H1 (cell line): ENCODE results near the gene E2F2. TPM values are rescaled to one million over a fixed set of nuclear protein-coding genes. Genes with fewer than 3 reads are reported as not detected.

Source experiments
- CTCF ChIA-PET: fragments of 300-600 bp; sonication (Branson Sonifier 250); formaldehyde crosslinking; loops from one replicate; lab custom pipeline; 2021; ENCODE audit not compliant: partially characterized antibody; lab: Charles Lee
- POLR2A ChIA-PET: fragments of 300-600 bp; sonication (Branson Sonifier 250); formaldehyde crosslinking; loops from one replicate; lab custom pipeline; 2021; ENCODE audit warnings: inconsistent platforms; ENCODE audit not compliant: partially characterized antibody; lab: Charles Lee
- DNase-seq, 2 experiments: peaks; one replicate each; pipeline versions ENCODE4 v3.0.0 to v3.0.0-alpha.2; 2010 to 2022; ENCODE audit warnings: low spot score in 2 of 2, low read depth in 1 of 2, mixed read lengths in 1 of 2
- FAIRE-seq: peaks from 2 replicates; lab custom pipeline; 2011; peaks lifted over from hg19 to GRCh38; lab: Jason Lieb, UNC
- H2AFZ ChIP-seq: 2 replicates; pipeline ENCODE4 v1.8.1; 2012; ENCODE audit warnings: low read length, inconsistent platforms
- H2AK5ac ChIP-seq: 2 replicates; pipeline ENCODE4 v1.6.1; 2013; ENCODE audit warnings: low read depth, low read length
- H2BK120ac ChIP-seq: replicated peaks from 2 replicates; pipeline ENCODE3; 2013; ENCODE audit warnings: low read depth, low read length, inconsistent platforms
- H2BK12ac ChIP-seq: 2 replicates; pipeline ENCODE4 v1.6.1; 2013; ENCODE audit warnings: low read depth, low read length
- H2BK15ac ChIP-seq: 2 replicates; pipeline ENCODE4 v1.6.1; 2013; ENCODE audit warnings: low read length
- H2BK20ac ChIP-seq: 2 replicates; pipeline ENCODE4 v1.6.1; 2013; ENCODE audit warnings: low read length
- H2BK5ac ChIP-seq: 2 replicates; pipeline ENCODE4 v1.6.1; 2013; ENCODE audit warnings: low read depth, low read length
- H3K14ac ChIP-seq: 2 replicates; pipeline ENCODE4 v1.6.1; 2013; ENCODE audit warnings: inconsistent platforms; ENCODE audit not compliant: insufficient read length
- H3K18ac ChIP-seq: 2 replicates; pipeline ENCODE4 v1.6.1; 2013; ENCODE audit warnings: low read length; ENCODE audit errors: extremely low read depth
- H3K23ac ChIP-seq: 2 replicates; pipeline ENCODE4 v1.6.1; 2013; ENCODE audit warnings: inconsistent platforms; ENCODE audit not compliant: insufficient read length
- H3K23me2 ChIP-seq: 2 replicates; pipeline ENCODE4 v1.6.1; 2013; ENCODE audit warnings: low read depth, low read length
- H3K27ac ChIP-seq: 2 replicates; pipeline ENCODE4 v1.6.1; 2011; ENCODE audit warnings: low read depth, low read length, inconsistent platforms
- H3K27me3 ChIP-seq, 4 experiments: replicated peaks in 1 of 4; 1 replicate in 1 of 4; 2 replicates in 3 of 4; pipeline versions ENCODE4 v1.6.1 to v1.8.1; 2011 to 2013; ENCODE audit warnings: low read length in 3 of 4, mild to moderate bottlenecking in 3 of 4, inconsistent platforms in 2 of 4, mixed read lengths in 2 of 4, moderate library complexity in 1 of 4; ENCODE audit not compliant: control insufficient read depth in 3 of 4, insufficient read depth in 3 of 4; ENCODE audit errors: extremely low read depth in 1 of 4
- H3K36me3 ChIP-seq, 4 experiments: 2 replicates each; pipeline versions ENCODE4 v1.6.1 to v1.8.1; 2011 to 2013; ENCODE audit warnings: mild to moderate bottlenecking in 4 of 4, low read length in 3 of 4, moderate library complexity in 2 of 4, control low read depth in 1 of 4, inconsistent platforms in 1 of 4; ENCODE audit not compliant: insufficient read depth in 4 of 4, control insufficient read depth in 2 of 4
- H3K4ac ChIP-seq: replicated peaks from 2 replicates; pipeline ENCODE3; 2013; ENCODE audit warnings: low read length, low read depth, mixed read lengths, inconsistent platforms; ENCODE audit not compliant: insufficient read length
- H3K4me1 ChIP-seq, 4 experiments: replicated peaks in 1 of 4; 1 replicate in 1 of 4; 2 replicates in 3 of 4; pipeline versions ENCODE4 v1.6.1 to v1.8.1; 2011 to 2013; ENCODE audit warnings: low read length in 3 of 4, inconsistent platforms in 2 of 4, mixed read lengths in 1 of 4; ENCODE audit not compliant: insufficient read depth in 4 of 4, control insufficient read depth in 3 of 4
- H3K4me2 ChIP-seq, 2 experiments: 2 replicates each; pipeline versions ENCODE4 v1.6.1 to v1.8.1; 2011 to 2013; ENCODE audit warnings: low read depth in 2 of 2, low read length in 2 of 2, control low read depth in 1 of 2, inconsistent platforms in 1 of 2, mild to moderate bottlenecking in 1 of 2; ENCODE audit not compliant: insufficient read depth in 1 of 2
- H3K4me3 ChIP-seq, 4 experiments: fragments of 200-600, 300-600 bp in 1 of 4; sonication (generic), shearing (Covaris generic), sonication (Bioruptor Twin) in 1 of 4; 2 replicates each; pipeline versions ENCODE4 v1.5.1 to v1.8.1; 2011 to 2016; ENCODE audit warnings: low read length in 4 of 4, low read depth in 3 of 4, control low read depth in 2 of 4, inconsistent platforms in 2 of 4, mild to moderate bottlenecking in 2 of 4, mixed read lengths in 1 of 4, moderate library complexity in 1 of 4; ENCODE audit not compliant: insufficient read depth in 2 of 4; ENCODE audit errors: extremely low read depth in 1 of 4
- H3K56ac ChIP-seq: replicated peaks from 2 replicates; pipeline ENCODE3; 2013; ENCODE audit warnings: low read depth, mild to moderate bottlenecking, mixed read lengths, low read length, inconsistent platforms; ENCODE audit not compliant: insufficient read length
- H3K79me1 ChIP-seq: 2 replicates; pipeline ENCODE4 v1.6.1; 2013; ENCODE audit warnings: low read depth, low read length, control low read depth
- H3K79me2 ChIP-seq, 2 experiments: 2 replicates each; pipeline versions ENCODE4 v1.6.1 to v1.8.1; 2012 to 2013; ENCODE audit warnings: low read length in 2 of 2, mild to moderate bottlenecking in 2 of 2, inconsistent platforms in 1 of 2; ENCODE audit not compliant: insufficient read depth in 2 of 2, control insufficient read depth in 1 of 2
- H3K9ac ChIP-seq, 4 experiments: replicated peaks in 1 of 4; 1 replicate in 1 of 4; 2 replicates in 3 of 4; pipeline versions ENCODE4 v1.6.1 to v1.8.1; 2011 to 2013; ENCODE audit warnings: low read depth in 3 of 4, low read length in 3 of 4, control low read depth in 2 of 4, mild to moderate bottlenecking in 2 of 4, moderate library complexity in 2 of 4, inconsistent platforms in 1 of 4; ENCODE audit errors: extremely low read depth in 1 of 4
- H3K9me3 ChIP-seq, 2 experiments: 2 replicates each; pipeline versions ENCODE4 v1.6.1 to v1.8.1; 2012 to 2013; ENCODE audit warnings: mild to moderate bottlenecking in 2 of 2, moderate library complexity in 2 of 2, control low read depth in 1 of 2, inconsistent platforms in 1 of 2, low read depth in 1 of 2, low read length in 1 of 2, mixed read lengths in 1 of 2; ENCODE audit not compliant: insufficient read depth in 2 of 2
- H4K20me1 ChIP-seq, 2 experiments: replicated peaks in 1 of 2; 2 replicates each; pipeline versions ENCODE3 to v1.8.1; 2011 to 2013; ENCODE audit warnings: inconsistent platforms in 2 of 2, low read length in 2 of 2, mild to moderate bottlenecking in 1 of 2; ENCODE audit not compliant: insufficient read depth in 2 of 2, control insufficient read depth in 1 of 2
- H4K5ac ChIP-seq: 2 replicates; pipeline ENCODE4 v1.6.1; 2013; ENCODE audit warnings: low read length, low read depth, mixed read lengths, inconsistent platforms; ENCODE audit not compliant: insufficient read length
- H4K8ac ChIP-seq: 2 replicates; pipeline ENCODE4 v1.8.0; 2013; ENCODE audit warnings: mild to moderate bottlenecking, moderate library complexity, low read length, inconsistent platforms; ENCODE audit not compliant: insufficient read depth; ENCODE audit errors: extremely low read depth
- H4K91ac ChIP-seq: replicated peaks from 2 replicates; pipeline ENCODE3; 2013; ENCODE audit warnings: low read length, mixed read lengths, inconsistent platforms; ENCODE audit not compliant: insufficient read length
- CHD1 ChIP-seq: IDR thresholded peaks from 2 replicates; pipeline ENCODE4 v1.6.1; 2012; ENCODE audit warnings: low read depth, low read length, improper control_type of control experiment
- KDM4A ChIP-seq: IDR thresholded peaks from one replicate; pipeline ENCODE4 v1.7.1; 2012; ENCODE audit warnings: low read depth, mild to moderate bottlenecking, moderate library complexity, low read length, inconsistent platforms; ENCODE audit not compliant: severe bottlenecking
- SRF ChIP-seq: IDR thresholded peaks from 2 replicates; pipeline ENCODE4 v1.6.1; 2011; ENCODE audit warnings: mild to moderate bottlenecking, low read depth, low read length, moderate library complexity
- TAF1 ChIP-seq: IDR thresholded peaks from 2 replicates; pipeline ENCODE4 v1.6.1; 2011; ENCODE audit warnings: mild to moderate bottlenecking, low read depth, low read length
- TBP ChIP-seq: IDR thresholded peaks from 2 replicates; pipeline ENCODE4 v1.6.1; 2011; ENCODE audit warnings: low read depth, low read length, improper control_type of control experiment
- WGBS, 2 experiments: shearing (Covaris generic) in 1 of 2; methylation state at CpG; one replicate each; pipeline versions ENCODE4 v1.1.6 to v1.1.7; 2013 to 2015; ENCODE audit warnings: low lambda C conversion rate in 2 of 2, mixed read lengths in 2 of 2, inconsistent platforms in 1 of 2, low coverage in 1 of 2, missing lambda C conversion rate in 1 of 2; ENCODE audit not compliant: insufficient replicate concordance in 2 of 2, insufficient coverage in 1 of 2, insufficient read length in 1 of 2; ENCODE audit errors: extremely low coverage in 1 of 2, missing lambda C conversion rate in 1 of 2; 5-methylcytosine and 5-hydroxymethylcytosine counted together
- polyA plus RNA-seq, 7 experiments: library from polyadenylated mRNA; depleted of rRNA in 3 of 7; stranded (reverse) in 5 of 7; unstranded in 2 of 7; fragments of >200 nt in 5 of 7; fragments of 200-250 nt in 2 of 7; gene quantifications; 1 replicate in 5 of 7; 2 replicates in 1 of 7; 4 replicates in 1 of 7; pipeline versions ENCODE4 v1.2.1 to v1.2.3, GENCODE V29; 2011 to 2013; ENCODE audit warnings: missing spikeins in 2 of 7, mixed read lengths in 2 of 7
- total RNA-seq: library from RNA; stranded (reverse); fragmentation: NEBNext Ultra II Directional; extraction: Animal tissue kit (Norgen Biotek cat#: 25700); gene quantifications from 2 replicates; pipeline ENCODE4 v1.2.1, GENCODE V29; 2021

Gene E2F2
- total and polyA plus RNA-seq, 2 of the 8 experiments (the other 6 are each of a cell fraction or from before 2014, with no cell fraction given): 1.8 to 7.0 TPM

DNA sequence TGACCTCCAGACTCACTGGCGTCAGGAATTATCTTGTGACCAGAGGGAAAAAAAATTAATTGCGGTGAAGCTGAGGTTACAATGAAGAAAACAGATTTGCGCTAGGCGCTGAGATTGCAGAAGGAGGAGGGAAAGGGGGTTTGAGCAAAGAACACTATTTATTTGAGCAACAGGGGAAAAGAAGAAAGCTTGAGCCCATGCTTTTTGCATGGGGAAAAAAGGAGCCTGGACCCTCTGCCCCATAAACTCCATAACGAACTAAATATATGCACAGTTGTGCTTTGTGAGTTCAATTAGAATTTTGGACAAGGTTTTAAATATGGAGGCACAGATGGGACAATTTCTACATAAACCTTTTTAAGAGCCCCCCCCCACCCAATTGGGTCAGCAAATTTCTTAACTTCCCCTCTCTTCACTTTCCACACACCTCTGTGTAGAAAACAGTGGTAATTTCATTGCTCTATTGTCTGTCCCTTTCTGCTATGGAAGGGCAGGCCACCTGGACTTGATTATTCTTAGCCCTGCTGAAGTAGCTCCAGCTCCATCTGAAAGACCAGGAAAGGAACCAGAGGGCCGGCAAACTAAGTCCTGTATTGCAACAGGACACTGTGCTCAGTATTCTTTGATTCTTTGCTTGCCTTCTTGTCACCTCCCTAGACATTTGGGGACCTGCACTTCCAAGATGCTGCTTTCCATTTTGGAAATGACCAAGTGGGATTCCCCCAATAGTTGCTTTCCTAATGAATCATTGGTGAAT is 29.1 kb upstream of the E2F2 start:
- Histone ChIP-seq H2BK120ac (peak overlapping the region; percentile 21), H3K27me3 (peaks cover 0 to 4% (median 0%) of the 10 kb centered on the region in 4 experiments; a peak in 3 of 7 replicates), H3K79me1 (no peaks in the 10 kb centered on the region; the same call in 1 of the 2 replicates), H3K23me2 (peaks cover 20% of the 10 kb centered on the region), H2BK20ac (no peak overlapping the region), H4K20me1 (peaks cover 5 to 13% of the 10 kb centered on the region in 2 experiments), H3K18ac (no peak overlapping the region; the same call in 1 of the 2 replicates), H3K9ac (peak overlapping the region; percentile 39 to 80 (median 78)), H3K56ac (no peak overlapping the region), H4K5ac (no peak overlapping the region), H3K79me2 (peaks cover 4 to 20% of the 10 kb centered on the region in 2 experiments), H3K23ac (no peak overlapping the region), H3K4me3 (peak overlapping the region; percentile 66 to 98 (median 94); a peak in 7 of 8 replicates), H3K4ac (peak overlapping the region; percentile 12), H3K36me3 (peaks cover 0 to 19% (median 0%) of the 10 kb centered on the region in 4 experiments; a peak in 5 of 8 replicates), H3K14ac (no peak overlapping the region), H2AFZ (no peak overlapping the region), H4K91ac (peak overlapping the region; percentile 45), H2AK5ac (peak overlapping the region; percentile 18; the same call in 1 of the 2 replicates), H2BK15ac (no peak overlapping the region), H3K9me3 (no peaks in the 10 kb centered on the region), H3K27ac (peak overlapping the region; percentile 64; the same call in 1 of the 2 replicates), H4K8ac (no peak overlapping the region), H2BK12ac (peak overlapping the region; percentile 72; the same call in 1 of the 2 replicates), H2BK5ac (peak overlapping the region; percentile 87), H3K4me2 (peak overlapping the region; percentile 87 to 98), H3K4me1 (peaks cover 20 to 36% (median 27%) of the 10 kb centered on the region in 4 experiments)
- TF ChIP-seq CHD1 (no peak), SRF (no peak), TBP (no peak), TAF1 (no peak), KDM4A (no peak)
- POLR2A ChIA-PET: interaction anchor here (0.8 to 20.4 kb wide), 17 partner anchors 9 to 216 kb away, joined by 3 to 547 read pairs (median 5); partner anchors contain the start of genes HNRNPR and RPL11
- 19% methylated on average over 6 of the region's 6 CpGs; no CpG with 5 or more reads in 1 of the 2 experiments for WGBS, 2 experiments
- FAIRE-seq (no peak), DNase-seq (no peak)
- CTCF ChIA-PET: interaction anchor here (0.6 to 21.9 kb wide), 7 partner anchors 9 to 132 kb away, joined by 3 to 706 read pairs (median 7); no protein-coding TSS in a partner anchor
